K562 (cell line): ENCODE data around the gene RLIM. TPM values are rescaled to one million over a fixed set of nuclear protein-coding genes. Genes with fewer than 3 reads are reported as not detected.

Experiments used
- CHD1 ChIP-seq: fragments of 200-600 bp; sonication (generic); IDR thresholded peaks from one replicate; pipeline ENCODE4 v1.6.1; 2012; ENCODE audit warnings: mild to moderate bottlenecking, moderate library complexity, low read length, inconsistent platforms
- DEAF1 ChIP-seq: fragments of 450-650 bp; formaldehyde crosslinking; IDR thresholded peaks from 2 replicates; pipeline ENCODE4 v1.4.0; 2020; ENCODE audit warnings: mild to moderate bottlenecking, moderate library complexity
- E2F6 ChIP-seq, 2 experiments: IDR thresholded peaks; 2 replicates each; pipeline ENCODE4 v1.6.1; 2011; ENCODE audit warnings: borderline replicate concordance in 1 of 2, control low read depth in 1 of 2, low read depth in 1 of 2, low read length in 1 of 2, mild to moderate bottlenecking in 1 of 2, mixed read lengths in 1 of 2, moderate library complexity in 1 of 2; ENCODE audit not compliant: insufficient read depth in 1 of 2, insufficient read length in 1 of 2, poor library complexity in 1 of 2, severe bottlenecking in 1 of 2; ENCODE audit errors: extremely low read depth in 1 of 2
- EGR1 ChIP-seq: fragments of 450-650 bp; conservative IDR thresholded peaks from 2 replicates; pipeline ENCODE4 v1.6.1; 2017; ENCODE audit warnings: mild to moderate bottlenecking
- FOXA1 ChIP-seq: fragments of 450-650 bp; IDR thresholded peaks from 2 replicates; pipeline ENCODE4 v1.6.1; 2016; ENCODE audit warnings: mild to moderate bottlenecking, borderline replicate concordance
- FOXK1 ChIP-seq: sonication (generic); formaldehyde crosslinking; IDR thresholded peaks from 2 replicates; pipeline ENCODE4 v1.8.0; 2022; ENCODE audit warnings: missing genetic modification reagents, mild to moderate bottlenecking, borderline replicate concordance
- LCOR ChIP-seq: sonication (generic); formaldehyde crosslinking; IDR thresholded peaks from 2 replicates; pipeline ENCODE4 v1.8.0; 2022; ENCODE audit warnings: mild to moderate bottlenecking, missing genetic modification reagents
- LEF1 ChIP-seq: fragments of 450-650 bp; IDR thresholded peaks from 2 replicates; pipeline ENCODE4 v1.6.1; 2016; ENCODE audit warnings: mild to moderate bottlenecking
- MYC ChIP-seq, 2 experiments: fragments of 250-450 bp in 1 of 2; sonication (Bioruptor Pico) in 1 of 2; IDR thresholded peaks; 2 replicates each; pipeline versions ENCODE4 v1.5.1 to v1.6.1; 2012 to 2021; ENCODE audit warnings: low read depth in 2 of 2, borderline replicate concordance in 1 of 2, improper control_type of control experiment in 1 of 2, low read length in 1 of 2, mild to moderate bottlenecking in 1 of 2, moderate library complexity in 1 of 2
- NCOA4 ChIP-seq: fragments of 450-650 bp; IDR thresholded peaks from 2 replicates; pipeline ENCODE4 v1.6.1; 2018; ENCODE audit warnings: mild to moderate bottlenecking; ENCODE audit not compliant: partially characterized antibody
- NR3C1 ChIP-seq: sonication (generic); formaldehyde crosslinking; IDR thresholded peaks from 2 replicates; pipeline ENCODE4 v1.8.1; 2022; ENCODE audit warnings: missing genetic modification reagents
- OTX1 ChIP-seq: fragments of 450-650 bp; formaldehyde crosslinking; IDR thresholded peaks from 2 replicates; pipeline ENCODE4 v1.4.0; 2022; ENCODE audit warnings: mild to moderate bottlenecking
- SIX5 ChIP-seq, 2 experiments: IDR thresholded peaks; 2 replicates each; pipeline ENCODE4 v1.6.1; 2011; ENCODE audit warnings: low read length in 2 of 2, borderline replicate concordance in 1 of 2, low read depth in 1 of 2, mild to moderate bottlenecking in 1 of 2, moderate library complexity in 1 of 2; ENCODE audit not compliant: insufficient read depth in 1 of 2
- SOX6 ChIP-seq: fragments of 450-650 bp; IDR thresholded peaks from 2 replicates; pipeline ENCODE4 v1.6.1; 2014; ENCODE audit warnings: mild to moderate bottlenecking
- TARDBP ChIP-seq: fragments of 450-650 bp; IDR thresholded peaks from 2 replicates; pipeline ENCODE4 v1.6.1; 2016
- XRCC5 ChIP-seq: fragments of 200-400 bp; formaldehyde crosslinking; IDR thresholded peaks from 2 replicates; pipeline ENCODE4 v1.6.1; 2017; ENCODE audit warnings: low read depth, mild to moderate bottlenecking, low read length
- ZBTB11 ChIP-seq, 3 experiments: fragments of 200-800 bp in 1 of 3; fragments of 250-450 bp in 1 of 3; fragments of 450-650 bp in 1 of 3; sonication (Bioruptor Pico) in 1 of 3; sonication (Bioruptor generic) in 1 of 3; formaldehyde crosslinking in 1 of 3; IDR thresholded peaks; 2 replicates each; pipeline versions ENCODE4 v1.6.1 to v1.8.0; 2016 to 2022; ENCODE audit warnings: mild to moderate bottlenecking in 2 of 3, missing genetic modification characterization in 2 of 3, missing compliant biosample characterization in 1 of 3, moderate library complexity in 1 of 3
- ZBTB7A ChIP-seq: IDR thresholded peaks from 2 replicates; pipeline ENCODE4 v1.6.1; 2011; ENCODE audit warnings: low read depth, mild to moderate bottlenecking, low read length, moderate library complexity, borderline replicate concordance; ENCODE audit not compliant: control insufficient read depth
- ZEB2 ChIP-seq: fragments of 450-650 bp; IDR thresholded peaks from 2 replicates; pipeline ENCODE4 v1.6.1; 2016
- ZNF134 ChIP-seq: fragments of 250-450 bp; sonication (Bioruptor Pico); conservative IDR thresholded peaks from 2 replicates; pipeline ENCODE4 v1.4.0; 2020
- ZNF232 ChIP-seq: sonication (generic); formaldehyde crosslinking; IDR thresholded peaks from 2 replicates; pipeline ENCODE4 v1.8.0; 2022; ENCODE audit warnings: mild to moderate bottlenecking, missing genetic modification reagents
- ZNF347 ChIP-seq: fragments of 450-650 bp; formaldehyde crosslinking; IDR thresholded peaks from 2 replicates; pipeline ENCODE4 v1.4.0; 2020; ENCODE audit warnings: low read depth, mild to moderate bottlenecking, moderate library complexity
- ZSCAN32 ChIP-seq: fragments of 450-650 bp; formaldehyde crosslinking; IDR thresholded peaks from 2 replicates; pipeline ENCODE4 v1.4.0; 2020; ENCODE audit warnings: mild to moderate bottlenecking, moderate library complexity
- polyA plus RNA-seq, 8 experiments: library from polyadenylated mRNA; depleted of rRNA in 4 of 8; stranded (reverse) in 5 of 8; unstranded in 3 of 8; fragments of >200 nt; fragmentation: Nextera tagmentation in 2 of 8; fragmentation: Illumina TruSeq in 1 of 8; extraction: Ambion mirVana in 2 of 8; extraction: Trizol in 1 of 8; gene quantifications; 2 replicates each; pipeline versions ENCODE4 v1.2.1 to v1.2.3, GENCODE V29; 2011 to 2014; ENCODE audit warnings: inconsistent platforms in 1 of 8, missing spikeins in 1 of 8
- total RNA-seq, 7 experiments: library from RNA; depleted of rRNA in 6 of 7; stranded (reverse); fragments of >200 nt in 6 of 7; fragmentation: Illumina TruSeq in 2 of 7; extraction: Trizol in 2 of 7; gene quantifications; 2 replicates each; pipeline versions ENCODE4 v1.2.1 to v1.2.3, GENCODE V29; 2011 to 2021; ENCODE audit warnings: low replicate concordance in 1 of 7

RLIM gene
- total and polyA plus RNA-seq, 9 of the 15 experiments (the other 6 are each of a cell fraction or from before 2014, with no cell fraction given): 4.2 to 31.4 (median 14.9) TPM

GRCh38 chrX:74550295-74550802 is 64.1 kb downstream of the RLIM start (continued):
- TF ChIP-seq ZBTB11 (CRISPR knock-in tag; IDR thresholded peaks at IDR 0.05) (no peak), ZNF232 (CRISPR knock-in tag) (no peak), SOX6 (0 out of 2 replicates have a peak, but pooled peaks have one; percentile 24), CHD1 (no peak), ZBTB7A (no peak), OTX1 (no peak), TARDBP (no peak), SIX5 (IDR thresholded peaks at IDR 0.05; ENCODE audit: borderline replicate concordance in 1 of 2, insufficient read depth in 1 of 2, low read depth in 1 of 2, low read length in 2 of 2) (no peak), DEAF1 (CRISPR knock-in tag) (peak; percentile 48; the same call in 1 of the 2 replicates), EGR1 (no peak), LCOR (CRISPR knock-in tag) (peak; percentile 43; the same call in 1 of the 2 replicates), ZEB2 (no peak), NR3C1 (no peak), ZNF134 (CRISPR knock-in tag) (no peak), NCOA4 (no peak), FOXA1 (no peak), ZNF347 (CRISPR knock-in tag) (no peak), LEF1 (no peak), FOXK1 (CRISPR knock-in tag) (no peak), XRCC5 (0 out of 2 replicates have a peak, but pooled peaks have one; percentile 67), E2F6 (IDR thresholded peaks at IDR 0.05; ENCODE audit: borderline replicate concordance in 1 of 2, extremely low read depth in 1 of 2, insufficient read depth in 1 of 2, insufficient read length in 1 of 2, low read depth in 1 of 2, low read length in 1 of 2, poor library complexity in 1 of 2, severe bottlenecking in 1 of 2) (peak in 1 of 2 experiments; percentile 51), MYC (IDR thresholded peaks at IDR 0.05; ENCODE audit: low read depth, low read length) (no peak), MYC (CRISPR knock-in tag; IDR thresholded peaks at IDR 0.05; ENCODE audit: borderline replicate concordance, low read depth) (no peak), ZSCAN32 (CRISPR knock-in tag) (no peak)
